GM18909 (cell line): ENCODE data around the gene VANGL1.
A peak's percentile ranks its signal among the peaks of the same experiment; 100 is the strongest.

Source experiments
- ATAC-seq: cut with Tn5 transposase; IDR thresholded peaks from one replicate; pipeline ENCODE4 v1.9.1; 2021; ENCODE audit warnings: mild to moderate bottlenecking; ENCODE audit not compliant: unreplicated experiment, poor library complexity

The VANGL1 gene

GRCh38 chr1:115666206-115666605 lies 24.4 kb downstream of the VANGL1 start:
- no peak for ATAC-seq

DNA sequence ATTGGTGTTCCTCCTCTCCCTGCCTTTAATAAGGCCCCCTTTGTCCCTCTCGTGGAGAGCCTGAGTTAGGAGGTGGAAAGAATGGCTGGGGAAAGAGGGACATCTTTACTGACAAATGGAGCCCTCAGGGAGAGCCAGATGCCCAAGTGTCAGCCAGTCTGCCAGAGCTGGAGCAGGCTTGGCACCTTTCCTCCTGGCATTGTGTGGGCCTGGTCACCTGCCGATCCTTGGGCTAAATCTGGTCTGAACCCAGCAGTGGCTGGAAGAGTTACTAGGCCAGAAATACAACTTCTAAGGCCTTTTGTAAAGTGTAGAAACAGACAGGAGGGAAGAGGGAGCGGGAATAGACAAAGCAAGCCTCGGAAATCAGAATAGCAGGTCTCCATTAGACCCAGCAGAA lies 24.9 kb downstream of the VANGL1 start:
- ATAC-seq, result no peak

GRCh38 chr1:115668579-115668978 lies 26.8 kb downstream of the VANGL1 start:
- ATAC-seq, result no peak

- ATAC-seq, result no peak
These were observed 27.4 kb downstream of the VANGL1 start for GRCh38 chr1:115669002-115669673.

- no peak for ATAC-seq
These were observed 28.1 kb downstream of the VANGL1 start for GRCh38 chr1:115669886-115670285.

- no peak for ATAC-seq
These were observed 28.9 kb downstream of the VANGL1 start for GRCh38 chr1:115670476-115671175.

- ATAC-seq, result no peak
These were observed 29.6 kb downstream of the VANGL1 start for GRCh38 chr1:115671176-115671934.

DNA sequence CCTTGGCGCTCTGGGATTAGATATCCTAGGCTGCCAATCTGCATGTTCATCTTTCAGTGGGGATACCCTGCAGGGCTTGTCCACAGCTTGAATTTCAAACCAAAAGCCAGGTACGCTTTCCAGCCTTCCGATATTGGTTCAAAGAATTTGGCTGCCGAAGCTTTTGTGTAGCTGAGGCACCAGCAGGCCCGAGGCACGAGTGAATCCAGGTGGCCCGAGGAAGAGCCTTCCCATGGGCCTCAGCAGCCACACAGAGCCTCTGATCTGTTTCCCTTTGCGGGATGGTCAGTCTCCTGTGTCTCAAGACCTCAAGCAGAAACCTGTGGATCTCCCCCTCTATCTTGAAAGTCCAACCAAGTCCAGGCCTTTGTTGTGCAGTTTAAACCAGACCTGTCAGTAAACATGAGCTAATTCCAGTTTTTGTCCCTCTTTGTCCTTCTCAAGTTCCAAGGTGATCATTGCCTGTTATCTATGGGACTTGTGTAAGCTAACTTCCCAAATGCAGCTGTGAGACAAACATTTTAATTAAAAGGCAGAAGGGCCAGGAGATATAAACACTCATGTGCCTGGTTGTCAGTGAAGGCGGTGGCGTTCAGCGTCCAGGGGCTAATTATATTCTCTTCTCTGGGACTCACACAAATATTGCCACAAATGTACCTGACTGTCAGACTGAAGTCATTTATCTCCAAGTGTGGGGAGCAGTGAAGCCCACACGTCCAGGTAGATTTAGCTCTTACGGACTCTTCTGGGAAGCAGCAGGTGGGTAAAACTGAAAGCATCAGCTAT lies 30.6 kb downstream of the VANGL1 start:
- ATAC-seq, result no peak

DNA sequence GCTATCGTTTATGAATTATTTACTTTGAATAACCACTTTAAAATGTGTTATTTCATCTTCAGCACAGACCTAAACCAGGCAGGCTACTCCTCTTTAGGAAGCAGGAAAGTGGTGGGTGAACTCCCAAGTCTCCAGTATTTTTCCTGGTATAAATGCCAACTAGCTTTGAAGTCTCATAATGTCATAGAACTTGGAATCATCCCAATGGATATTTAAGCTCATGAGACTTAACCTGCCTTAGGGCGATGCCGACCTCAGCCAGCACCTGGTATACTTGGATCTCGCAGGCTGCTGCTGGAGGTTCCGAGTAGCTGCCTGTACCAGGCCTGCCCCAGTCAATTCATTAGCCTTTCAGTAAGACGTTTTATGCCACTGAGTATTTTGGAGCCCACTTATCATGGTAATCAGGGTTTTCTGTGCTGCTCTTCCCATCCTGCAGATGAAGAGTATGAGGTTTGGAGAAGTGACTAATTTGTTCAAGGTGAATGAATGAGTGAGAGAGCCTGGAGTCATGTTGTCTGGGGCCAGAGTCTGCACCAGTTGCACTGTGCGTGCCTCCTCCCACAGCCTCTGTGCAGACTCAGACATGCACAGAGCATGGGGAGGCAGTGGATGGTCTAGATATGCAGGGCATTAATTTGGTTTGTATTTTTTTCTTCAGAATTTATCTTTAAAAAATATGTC lies 34.9 kb downstream of the VANGL1 start:
- peak; percentile 34 for ATAC-seq

GRCh38 chr1:115677182-115677555 lies 35.4 kb downstream of the VANGL1 start:
- ATAC-seq, result peak; percentile 54

GRCh38 chr1:115677565-115677964 lies 35.8 kb downstream of the VANGL1 start:
- no peak for ATAC-seq

- ATAC-seq, result no peak
These were observed 36.4 kb downstream of the VANGL1 start for GRCh38 chr1:115678141-115678540.

DNA sequence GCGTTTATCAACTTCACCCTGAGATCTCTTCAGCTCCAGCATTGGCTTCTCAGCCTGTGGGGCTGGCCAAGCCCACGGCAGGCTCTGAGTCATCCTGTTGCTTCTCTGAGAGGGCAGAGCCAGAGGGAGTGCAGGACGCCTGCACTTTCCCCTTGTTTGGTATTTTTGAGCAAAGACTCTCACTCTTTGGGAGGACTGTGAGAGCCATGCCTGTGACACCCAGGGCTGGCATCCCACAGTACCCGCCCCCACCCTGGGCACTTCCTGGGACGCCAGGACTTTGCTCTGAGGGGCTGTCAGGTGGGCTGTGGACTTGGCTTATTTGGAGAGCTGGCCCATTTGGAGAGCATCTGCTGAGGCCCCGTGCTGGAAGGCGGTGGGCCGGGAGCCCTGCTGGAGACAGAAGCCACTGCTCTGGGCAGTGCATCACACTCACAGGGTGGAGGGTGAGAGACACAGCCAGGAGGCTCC lies 37.4 kb downstream of the VANGL1 start:
- ATAC-seq, result no peak

- ATAC-seq, result no peak
These were observed 39.0 kb downstream of the VANGL1 start for GRCh38 chr1:115680730-115681111.

DNA sequence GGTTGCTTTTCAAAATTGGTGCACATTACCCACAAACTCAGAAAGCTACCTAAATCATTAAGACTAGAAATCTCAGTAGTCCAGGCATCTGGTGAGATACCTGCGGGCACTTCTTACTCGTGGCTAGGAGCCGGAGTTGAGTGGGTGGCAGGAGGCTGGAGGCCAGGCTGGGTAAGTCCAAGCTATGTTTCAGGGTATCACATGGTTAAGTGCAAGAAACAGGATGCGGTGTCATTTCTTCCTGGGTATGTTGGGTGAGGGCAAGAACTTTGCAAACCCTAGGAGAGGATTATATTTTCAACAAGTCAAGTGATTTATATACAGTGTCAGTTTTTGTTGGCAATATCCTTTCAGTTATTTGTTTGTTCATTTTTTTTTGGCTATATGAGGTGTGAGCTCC lies 41.0 kb downstream of the VANGL1 start:
- no peak for ATAC-seq

GRCh38 chr1:115685029-115685705 lies 43.4 kb downstream of the VANGL1 start:
- ATAC-seq, result no peak

DNA sequence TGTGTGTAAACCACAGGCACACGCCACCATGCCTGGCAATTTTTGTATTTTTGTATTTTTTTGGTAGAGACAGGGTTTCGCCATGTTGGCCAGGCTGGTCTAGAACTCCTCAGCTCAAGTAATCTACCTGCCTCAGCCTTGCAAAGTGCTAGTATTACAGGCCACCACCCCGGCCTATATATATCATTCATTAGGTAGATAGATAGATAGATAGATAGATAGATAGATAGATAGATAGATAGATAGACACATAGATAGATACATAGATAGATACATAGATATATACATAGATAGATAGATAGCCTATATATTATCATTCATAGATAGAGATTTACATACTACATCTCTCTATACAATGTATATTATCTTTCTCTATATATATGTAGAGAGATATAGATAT lies 46.0 kb downstream of the VANGL1 start:
- ATAC-seq, result no peak

DNA sequence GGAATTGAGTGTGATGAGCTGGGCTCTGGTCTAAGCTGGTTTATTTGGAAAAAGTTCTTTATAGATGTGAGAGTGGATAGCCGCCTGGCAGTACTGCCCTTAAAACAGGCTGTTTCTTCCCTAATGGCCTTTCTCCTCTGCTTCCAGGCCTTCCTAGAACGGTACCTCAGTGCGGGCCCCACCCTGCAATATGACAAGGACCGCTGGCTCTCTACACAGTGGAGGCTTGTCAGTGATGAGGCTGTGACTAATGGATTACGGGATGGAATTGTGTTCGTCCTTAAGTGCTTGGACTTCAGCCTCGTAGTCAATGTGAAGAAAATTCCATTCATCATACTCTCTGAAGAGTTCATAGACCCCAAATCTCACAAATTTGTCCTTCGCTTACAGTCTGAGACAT lies 49.2 kb downstream of the VANGL1 start:
- no peak for ATAC-seq

DNA sequence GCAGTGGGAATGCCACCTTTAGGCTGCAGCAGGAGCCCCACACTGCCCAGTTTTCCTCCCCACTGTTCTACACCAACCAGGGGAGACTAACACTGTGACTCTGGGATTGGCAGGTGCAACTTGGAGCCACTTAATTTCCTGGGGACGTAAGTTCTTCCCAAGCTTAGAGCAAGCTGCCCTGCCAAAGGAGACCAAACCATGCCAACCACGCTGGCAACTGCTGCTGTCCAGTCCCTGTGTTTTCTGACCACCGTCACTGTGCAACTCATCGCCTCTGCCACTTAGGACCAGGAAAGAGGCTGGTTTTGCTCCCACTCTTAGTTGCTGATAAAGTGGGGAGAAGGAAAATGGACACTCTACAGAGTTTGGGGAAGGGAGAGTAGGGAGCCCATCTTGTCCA lies 50.5 kb downstream of the VANGL1 start:
- ATAC-seq, result no peak
